HG02678 (cell line): ENCODE data around the gene HOXC12.

Experiments used
- ATAC-seq: cut with Tn5 transposase; IDR thresholded peaks from one replicate; pipeline ENCODE4 v1.9.1; 2021; ENCODE audit warnings: mild to moderate bottlenecking, moderate library complexity; ENCODE audit not compliant: unreplicated experiment

Gene HOXC12

GRCh38 chr12:53995378-53996239 lies 40.9 kb downstream of the HOXC12 start:
- no peak for ATAC-seq

- no peak for ATAC-seq
Measured at GRCh38 chr12:53996240-53997203, 41.8 kb downstream of the HOXC12 start.

- no peak for ATAC-seq
Measured at GRCh38 chr12:53997204-53998109, 42.8 kb downstream of the HOXC12 start.

GRCh38 chr12:53998110-53998899 lies 43.6 kb downstream of the HOXC12 start:
- no peak for ATAC-seq

GRCh38 chr12:53998900-53999236 lies 44.2 kb downstream of the HOXC12 start:
- no peak for ATAC-seq

- ATAC-seq, result no peak
Measured at GRCh38 chr12:53999559-54000115, 44.9 kb downstream of the HOXC12 start.

GRCh38 chr12:54000116-54001114 lies 45.7 kb downstream of the HOXC12 start, which contains the start of gene HOXC9:
HOXC9 (plus strand) TSS chr12:54000161; CDS start chr12:54000189, 28 bp downstream.
- ATAC-seq, result no peak

GRCh38 chr12:54001283-54002187 lies 46.8 kb downstream of the HOXC12 start:
- no peak for ATAC-seq

- no peak for ATAC-seq
Measured at GRCh38 chr12:54002278-54002914, 47.7 kb downstream of the HOXC12 start.

- no peak for ATAC-seq
Measured at GRCh38 chr12:54002915-54003389, 48.2 kb downstream of the HOXC12 start.

GRCh38 chr12:54003625-54004024 lies 48.9 kb downstream of the HOXC12 start:
- no peak for ATAC-seq

GRCh38 chr12:54004063-54004840 lies 49.5 kb downstream of the HOXC12 start:
- no peak for ATAC-seq

- ATAC-seq, result no peak
Measured at GRCh38 chr12:54004841-54005530, 50.3 kb downstream of the HOXC12 start.

GRCh38 chr12:54005531-54005852 lies 50.8 kb downstream of the HOXC12 start:
- ATAC-seq, result no peak

GRCh38 chr12:54005853-54006558 lies 51.3 kb downstream of the HOXC12 start:
- peak; percentile 76 for ATAC-seq
